BJ (cell line): ENCODE results near the gene CCDC18. TPM values are rescaled to one million over a fixed set of nuclear protein-coding genes. Genes with fewer than 3 reads are reported as not detected.
"Not testable (repeated sequence)": the region's sequence is repeated elsewhere in the genome, so short reads cannot be mapped to it uniquely, and the experiment has no call there.

Experiments
- CTCF ChIA-PET: fragments of 350-600 bp; formaldehyde crosslinking; extraction: SDS; loops from one replicate; lab custom pipeline; 2021; ENCODE audit warnings: antibody characterized with exemption, inconsistent platforms; lab: Yijun Ruan, JAX
- POLR2A ChIA-PET: fragments of 300-600 bp; sonication (Branson Sonifier 250); formaldehyde crosslinking; extraction: SDS; loops from one replicate; lab custom pipeline; 2021; ENCODE audit warnings: antibody characterized with exemption; lab: Charles Lee
- DNase-seq: peaks from one replicate; pipeline ENCODE4 v3.0.0-alpha.2; 2011; ENCODE audit warnings: low read depth
- H3K27me3 ChIP-seq: 2 replicates; pipeline ENCODE4 v1.6.0; 2011; ENCODE audit warnings: low read length; ENCODE audit not compliant: control insufficient read depth, insufficient read depth
- H3K36me3 ChIP-seq: 2 replicates; pipeline ENCODE4 v1.5.1; 2011; ENCODE audit warnings: low read length; ENCODE audit not compliant: control insufficient read depth, insufficient read depth
- H3K4me3 ChIP-seq: 2 replicates; pipeline ENCODE4 v1.5.1; 2011; ENCODE audit warnings: low read depth, mild to moderate bottlenecking, control low read depth, low read length
- polyA plus RNA-seq: library from polyadenylated mRNA; depleted of rRNA; stranded (reverse); fragments of >200 nt; gene quantifications from 2 replicates; pipeline ENCODE4 v1.2.3, GENCODE V29; 2011
- TF ChIP-seq, protein P1 (sequence below): IDR thresholded peaks from 2 replicates; pipeline ENCODE4 v1.5.1; 2011; ENCODE audit warnings: low read depth, mild to moderate bottlenecking, control low read depth, inconsistent platforms, low read length, moderate library complexity; ENCODE audit not compliant: insufficient read depth

Gene CCDC18
- polyA plus RNA-seq, 1 experiment = 2.6 TPM

- Histone ChIP-seq H3K27me3 (no peaks in the 10 kb centered on the region), H3K36me3 (no peaks in the 10 kb centered on the region), H3K4me3 (no peak overlapping the region)
- no peak for DNase-seq
- CTCF ChIA-PET = interaction anchor here (1.0 kb wide), 1 partner anchor 13 kb away, joined by 3 read pairs; no protein-coding TSS in a partner anchor
- TF ChIP-seq, protein P1, sequence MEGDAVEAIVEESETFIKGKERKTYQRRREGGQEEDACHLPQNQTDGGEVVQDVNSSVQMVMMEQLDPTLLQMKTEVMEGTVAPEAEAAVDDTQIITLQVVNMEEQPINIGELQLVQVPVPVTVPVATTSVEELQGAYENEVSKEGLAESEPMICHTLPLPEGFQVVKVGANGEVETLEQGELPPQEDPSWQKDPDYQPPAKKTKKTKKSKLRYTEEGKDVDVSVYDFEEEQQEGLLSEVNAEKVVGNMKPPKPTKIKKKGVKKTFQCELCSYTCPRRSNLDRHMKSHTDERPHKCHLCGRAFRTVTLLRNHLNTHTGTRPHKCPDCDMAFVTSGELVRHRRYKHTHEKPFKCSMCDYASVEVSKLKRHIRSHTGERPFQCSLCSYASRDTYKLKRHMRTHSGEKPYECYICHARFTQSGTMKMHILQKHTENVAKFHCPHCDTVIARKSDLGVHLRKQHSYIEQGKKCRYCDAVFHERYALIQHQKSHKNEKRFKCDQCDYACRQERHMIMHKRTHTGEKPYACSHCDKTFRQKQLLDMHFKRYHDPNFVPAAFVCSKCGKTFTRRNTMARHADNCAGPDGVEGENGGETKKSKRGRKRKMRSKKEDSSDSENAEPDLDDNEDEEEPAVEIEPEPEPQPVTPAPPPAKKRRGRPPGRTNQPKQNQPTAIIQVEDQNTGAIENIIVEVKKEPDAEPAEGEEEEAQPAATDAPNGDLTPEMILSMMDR = no peak
- POLR2A ChIA-PET = no interaction called here
These were observed 15.7 kb upstream of the CCDC18 start for GRCh38 chr1:93164816-93165215.

GRCh38 chr1:93165895-93166294, 14.6 kb upstream of the CCDC18 start:
- H3K27me3 ChIP-seq, DNase-seq, H3K36me3 ChIP-seq, H3K4me3 ChIP-seq, POLR2A ChIA-PET, CTCF ChIA-PET: not testable (repeated sequence)

- DNase-seq = no peak
- TF ChIP-seq, protein P1 = no peak
- ChIA-PET POLR2A (no interaction called here), CTCF (no interaction called here)
- no peaks in the 10 kb centered on the region for H3K27me3 ChIP-seq
- no peak overlapping the region for H3K4me3 ChIP-seq
- H3K36me3 ChIP-seq = no peaks in the 10 kb centered on the region
These were observed 13.5 kb upstream of the CCDC18 start for GRCh38 chr1:93167006-93167405.

GRCh38 chr1:93170141-93170678, 10.3 kb upstream of the CCDC18 start:
- H3K4me3 ChIP-seq, CTCF ChIA-PET, H3K36me3 ChIP-seq, H3K27me3 ChIP-seq, POLR2A ChIA-PET, DNase-seq: not testable (repeated sequence)

GRCh38 chr1:93171549-93172034, 8.9 kb upstream of the CCDC18 start:
- H3K36me3 ChIP-seq = peaks cover 2% of the 10 kb centered on the region; the same call in 1 of the 2 replicates
- POLR2A ChIA-PET = interaction anchor here (0.6 kb wide), 1 partner anchor 77 kb away, joined by 3 read pairs; no protein-coding TSS in a partner anchor
- TF ChIP-seq, protein P1 = no peak
- DNase-seq = no peak
- H3K4me3 ChIP-seq = no peak overlapping the region
- no peaks in the 10 kb centered on the region for H3K27me3 ChIP-seq
- CTCF ChIA-PET = no interaction called here

DNA sequence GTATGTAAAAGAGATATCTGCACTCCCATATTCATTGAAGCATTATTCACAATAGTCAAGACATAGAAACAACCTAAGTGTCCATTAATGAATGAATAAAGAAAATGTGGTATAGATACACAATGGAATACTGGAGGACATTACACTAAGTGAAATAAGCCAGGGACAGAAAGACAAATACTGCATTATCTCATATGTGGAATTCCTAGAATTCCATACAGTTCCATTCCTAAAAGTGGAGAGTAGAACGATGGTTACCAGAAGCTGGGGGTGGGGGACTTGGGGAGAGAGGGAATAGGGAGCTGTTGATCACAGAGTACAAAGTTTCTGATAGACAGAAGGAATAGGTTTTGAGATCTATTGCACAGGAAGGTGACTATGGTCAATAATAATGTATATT, 7.7 kb upstream of the CCDC18 start:
- CTCF ChIA-PET = interaction anchor here (0.8 kb wide), 1 partner anchor 92 kb away, joined by 3 read pairs; no protein-coding TSS in a partner anchor
- DNase-seq = no peak
- H3K4me3 ChIP-seq = no peak overlapping the region
- TF ChIP-seq, protein P1 = no peak
- peaks cover 2% of the 10 kb centered on the region; the same call in 1 of the 2 replicates for H3K36me3 ChIP-seq
- no peaks in the 10 kb centered on the region for H3K27me3 ChIP-seq
- POLR2A ChIA-PET = interaction anchor here (0.7 kb wide), 1 partner anchor 872 kb away, joined by 4 read pairs; no protein-coding TSS in a partner anchor

DNA sequence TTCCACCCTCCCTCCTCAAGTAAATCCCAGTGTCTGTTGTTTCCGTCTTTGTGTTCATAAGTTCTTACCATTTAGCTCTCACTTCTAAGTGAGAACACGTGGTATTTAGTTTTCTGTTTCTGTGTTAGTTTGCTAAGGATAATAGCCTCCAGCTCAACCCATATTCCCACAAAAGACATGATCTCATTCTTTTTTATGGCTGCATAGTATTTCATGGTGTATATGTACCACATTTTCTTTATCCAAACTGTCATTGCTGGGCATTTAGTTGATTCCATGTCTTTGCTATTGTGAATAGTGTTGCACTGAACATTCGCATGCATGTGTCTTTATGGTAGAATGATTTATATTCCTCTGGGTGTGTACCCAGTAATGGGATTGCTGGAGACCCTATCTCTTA, 5.9 kb upstream of the CCDC18 start:
- H3K27me3 ChIP-seq, H3K36me3 ChIP-seq, POLR2A ChIA-PET, H3K4me3 ChIP-seq, CTCF ChIA-PET, DNase-seq: not testable (repeated sequence)
